ENCODE data around the gene PLD5.

Gene PLD5

GRCh38 chr1:242522304-242522945 is 2.1 kb downstream of the PLD5 start:
- no peak overlapping the region for H3K4me3 ChIP-seq (replicated peaks in 1 of 2; ENCODE audit: low read depth in 2 of 2, low read length in 2 of 2)
- no peak for DNase-seq (ENCODE audit: low read depth in 2 of 2)
- TF ChIP-seq CTCF (IDR thresholded peaks at IDR 0.05; ENCODE audit: low read depth, low read length), result no peak

- no peak overlapping the region for H3K4me3 ChIP-seq (replicated peaks in 1 of 2; ENCODE audit: low read depth in 2 of 2, low read length in 2 of 2)
- no peak for DNase-seq (ENCODE audit: low read depth in 2 of 2)
- TF ChIP-seq CTCF (IDR thresholded peaks at IDR 0.05; ENCODE audit: low read depth, low read length), result no peak
These were observed 8.9 kb downstream of the PLD5 start for GRCh38 chr1:242515555-242515954.

- TF ChIP-seq CTCF (IDR thresholded peaks at IDR 0.05; ENCODE audit: low read depth, low read length), result no peak
- H3K4me3 ChIP-seq (replicated peaks in 1 of 2; ENCODE audit: low read depth in 2 of 2, low read length in 2 of 2), result no peak overlapping the region
- DNase-seq (ENCODE audit: low read depth in 2 of 2), result no peak
These were observed 17.8 kb downstream of the PLD5 start for GRCh38 chr1:242506724-242507123.

- no peak for TF ChIP-seq CTCF (IDR thresholded peaks at IDR 0.05; ENCODE audit: low read depth, low read length)
- no peak for DNase-seq (ENCODE audit: low read depth in 2 of 2)
- no peak overlapping the region for H3K4me3 ChIP-seq (replicated peaks in 1 of 2; ENCODE audit: low read depth in 2 of 2, low read length in 2 of 2)
These were observed 35.0 kb downstream of the PLD5 start for GRCh38 chr1:242489545-242489944.

- H3K4me3 ChIP-seq (replicated peaks in 1 of 2; ENCODE audit: low read depth in 2 of 2, low read length in 2 of 2), result no peak overlapping the region
- TF ChIP-seq CTCF (IDR thresholded peaks at IDR 0.05; ENCODE audit: low read depth, low read length), result no peak
- no peak for DNase-seq (ENCODE audit: low read depth in 2 of 2)
These were observed 46.6 kb downstream of the PLD5 start for GRCh38 chr1:242477944-242478343.

GRCh38 chr1:242470774-242471173 is 53.7 kb downstream of the PLD5 start:
- no peak overlapping the region for H3K4me3 ChIP-seq (replicated peaks in 1 of 2; ENCODE audit: low read depth in 2 of 2, low read length in 2 of 2)
- DNase-seq (ENCODE audit: low read depth in 2 of 2), result no peak
- TF ChIP-seq CTCF (IDR thresholded peaks at IDR 0.05; ENCODE audit: low read depth, low read length), result no peak

- no peak for TF ChIP-seq CTCF (IDR thresholded peaks at IDR 0.05; ENCODE audit: low read depth, low read length)
- DNase-seq (ENCODE audit: low read depth in 2 of 2), result no peak
- no peak overlapping the region for H3K4me3 ChIP-seq (replicated peaks in 1 of 2; ENCODE audit: low read depth in 2 of 2, low read length in 2 of 2)
These were observed 55.7 kb downstream of the PLD5 start for GRCh38 chr1:242468784-242469183.
